Measurements from ENCODE around the gene MAIP1.

- TF ChIP-seq, protein P1, sequence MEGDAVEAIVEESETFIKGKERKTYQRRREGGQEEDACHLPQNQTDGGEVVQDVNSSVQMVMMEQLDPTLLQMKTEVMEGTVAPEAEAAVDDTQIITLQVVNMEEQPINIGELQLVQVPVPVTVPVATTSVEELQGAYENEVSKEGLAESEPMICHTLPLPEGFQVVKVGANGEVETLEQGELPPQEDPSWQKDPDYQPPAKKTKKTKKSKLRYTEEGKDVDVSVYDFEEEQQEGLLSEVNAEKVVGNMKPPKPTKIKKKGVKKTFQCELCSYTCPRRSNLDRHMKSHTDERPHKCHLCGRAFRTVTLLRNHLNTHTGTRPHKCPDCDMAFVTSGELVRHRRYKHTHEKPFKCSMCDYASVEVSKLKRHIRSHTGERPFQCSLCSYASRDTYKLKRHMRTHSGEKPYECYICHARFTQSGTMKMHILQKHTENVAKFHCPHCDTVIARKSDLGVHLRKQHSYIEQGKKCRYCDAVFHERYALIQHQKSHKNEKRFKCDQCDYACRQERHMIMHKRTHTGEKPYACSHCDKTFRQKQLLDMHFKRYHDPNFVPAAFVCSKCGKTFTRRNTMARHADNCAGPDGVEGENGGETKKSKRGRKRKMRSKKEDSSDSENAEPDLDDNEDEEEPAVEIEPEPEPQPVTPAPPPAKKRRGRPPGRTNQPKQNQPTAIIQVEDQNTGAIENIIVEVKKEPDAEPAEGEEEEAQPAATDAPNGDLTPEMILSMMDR (IDR thresholded peaks at IDR 0.05), result no peak
- TF ChIP-seq POLR2A (IDR thresholded peaks at IDR 0.05), result no peak
These were observed 43.6 kb upstream of the MAIP1 start for GRCh38 chr2:199911877-199912161.
